CD14-positive monocyte (primary cell): ENCODE data around the gene UST. TPM values are rescaled to one million over a fixed set of nuclear protein-coding genes. Genes with fewer than 3 reads are reported as not detected.

Source experiments
- DNase-seq, 3 donors: peaks; one replicate each; pipeline ENCODE4 v3.0.0-alpha.2; 2011 to 2022
- H2AFZ ChIP-seq: 2 replicates; pipeline ENCODE4 v1.6.0; 2012; ENCODE audit warnings: mild to moderate bottlenecking, low read depth, low read length, inconsistent platforms; ENCODE audit not compliant: insufficient read depth, poor library complexity, severe bottlenecking
- H3K27ac ChIP-seq, 2 donors: 1 replicate in 1 of 2; 2 replicates in 1 of 2; pipeline ENCODE4 v1.5.1; 2012 to 2013; ENCODE audit warnings: low read length in 2 of 2, control low read depth in 1 of 2, inconsistent platforms in 1 of 2, low read depth in 1 of 2, mild to moderate bottlenecking in 1 of 2
- H3K27me3 ChIP-seq, 2 donors: one replicate each; pipeline versions ENCODE4 v1.6.0 to v1.6.1; 2011 to 2013; ENCODE audit warnings: low read length in 2 of 2; ENCODE audit not compliant: control insufficient read depth in 2 of 2, insufficient read depth in 2 of 2
- H3K36me3 ChIP-seq, 2 donors: replicated peaks in 1 of 2; 1 replicate in 1 of 2; 2 replicates in 1 of 2; pipeline versions ENCODE4 v1.5.1 to v1.6.1; 2012 to 2013; ENCODE audit warnings: low read length in 2 of 2, control low read depth in 1 of 2, inconsistent platforms in 1 of 2, mild to moderate bottlenecking in 1 of 2; ENCODE audit not compliant: insufficient read depth in 2 of 2, control insufficient read depth in 1 of 2
- H3K4me1 ChIP-seq, 2 donors: 1 replicate in 1 of 2; 2 replicates in 1 of 2; pipeline versions ENCODE4 v1.5.1 to v1.6.1; 2012 to 2013; ENCODE audit warnings: low read length in 2 of 2, control low read depth in 1 of 2, inconsistent platforms in 1 of 2, mild to moderate bottlenecking in 1 of 2, moderate library complexity in 1 of 2; ENCODE audit not compliant: insufficient read depth in 2 of 2, control insufficient read depth in 1 of 2
- H3K4me2 ChIP-seq: replicated peaks from 2 replicates; pipeline ENCODE3; 2012; ENCODE audit warnings: low read length, moderate library complexity, mild to moderate bottlenecking; ENCODE audit not compliant: poor library complexity, severe bottlenecking; ENCODE audit errors: extremely low read depth
- H3K4me3 ChIP-seq, 3 experiments: fragments of 200-600 bp in 1 of 3; sonication (generic) in 1 of 3; replicated peaks in 1 of 3; 1 replicate in 2 of 3; 2 replicates in 1 of 3; pipeline ENCODE4 v1.5.1; 2011 to 2013; ENCODE audit warnings: low read length in 3 of 3, mild to moderate bottlenecking in 3 of 3, control low read depth in 2 of 3, low read depth in 2 of 3, inconsistent platforms in 1 of 3, moderate library complexity in 1 of 3
- H3K79me2 ChIP-seq: 2 replicates; pipeline ENCODE4 v1.6.0; 2012; ENCODE audit warnings: mild to moderate bottlenecking, control low read depth, inconsistent platforms, low read length, moderate library complexity; ENCODE audit not compliant: insufficient read depth
- H3K9ac ChIP-seq: 2 replicates; pipeline ENCODE4 v1.6.0; 2017; ENCODE audit warnings: low read length, mild to moderate bottlenecking; ENCODE audit not compliant: insufficient read depth, poor library complexity, severe bottlenecking
- H3K9me3 ChIP-seq, 2 donors: replicated peaks in 1 of 2; 1 replicate in 1 of 2; 2 replicates in 1 of 2; pipeline versions ENCODE4 v1.5.1 to v1.6.1; 2012 to 2013; ENCODE audit warnings: low read length in 2 of 2, control low read depth in 1 of 2; ENCODE audit not compliant: control insufficient read depth in 1 of 2, insufficient read depth in 1 of 2
- H4K20me1 ChIP-seq: 2 replicates; pipeline ENCODE4 v1.6.0; 2012; ENCODE audit warnings: mild to moderate bottlenecking, low read length, control low read depth, moderate library complexity; ENCODE audit not compliant: insufficient read depth
- H3K27ac Mint-ChIP-seq, 7 donors: one replicate each; pipeline ENCODE4 v1.8.0; 2020; ENCODE audit warnings: mild to moderate bottlenecking in 7 of 7, mixed read lengths in 7 of 7, moderate library complexity in 6 of 7, inconsistent platforms in 2 of 7
- H3K27me3 Mint-ChIP-seq, 3 donors: one replicate each; pipeline ENCODE4 v1.8.0; 2021 to 2022; ENCODE audit warnings: low read depth in 3 of 3, mild to moderate bottlenecking in 3 of 3, mixed read lengths in 3 of 3, moderate library complexity in 3 of 3, inconsistent platforms in 1 of 3
- H3K36me3 Mint-ChIP-seq, 2 donors: one replicate each; pipeline ENCODE4 v1.8.0; 2020; ENCODE audit warnings: mixed read lengths in 2 of 2, inconsistent platforms in 1 of 2, mild to moderate bottlenecking in 1 of 2
- H3K4me1 Mint-ChIP-seq: one replicate; pipeline ENCODE4 v1.8.0; 2020; ENCODE audit warnings: mild to moderate bottlenecking, mixed read lengths
- H3K4me3 Mint-ChIP-seq, 2 donors: one replicate each; pipeline ENCODE4 v1.8.0; 2020; ENCODE audit warnings: mild to moderate bottlenecking in 2 of 2, mixed read lengths in 2 of 2, moderate library complexity in 1 of 2
- H3K9me3 Mint-ChIP-seq, 7 donors: one replicate each; pipeline ENCODE4 v1.8.0; 2020 to 2022; ENCODE audit warnings: mixed read lengths in 7 of 7, mild to moderate bottlenecking in 6 of 7, moderate library complexity in 6 of 7, inconsistent platforms in 2 of 7
- WGBS: methylation state at CpG from one replicate; pipeline ENCODE4 v1.1.5; 2013; ENCODE audit warnings: missing lambda C conversion rate; ENCODE audit not compliant: insufficient coverage; 5-methylcytosine and 5-hydroxymethylcytosine counted together
- intact Hi-C, 2 donors: fragments of 100-400 bp; cut with micrococcal nuclease; formaldehyde crosslinking; loops; one replicate each; pipeline versions ENCODE4 v1.15.0 to v1.15.1; 2023
- polyA plus RNA-seq, 3 donors: library from polyadenylated mRNA; depleted of rRNA in 1 of 3; unstranded in 2 of 3; stranded (reverse) in 1 of 3; fragments of 300-500 nt in 2 of 3; fragments of >200 nt in 1 of 3; fragmentation: Illumina TruSeq in 2 of 3; gene quantifications; 1 replicate in 2 of 3; 2 replicates in 1 of 3; pipeline ENCODE4 v1.2.3, GENCODE V29; 2012 to 2021
- TF ChIP-seq, protein P1 (sequence below): fragments of 200-600 bp; IDR thresholded peaks from one replicate; pipeline ENCODE4 v1.8.0; 2022; ENCODE audit warnings: antibody characterized with exemption, mild to moderate bottlenecking

The UST gene
- polyA plus RNA-seq, 3 donors = 0.33 to 0.53 (median 0.48) TPM

DNA sequence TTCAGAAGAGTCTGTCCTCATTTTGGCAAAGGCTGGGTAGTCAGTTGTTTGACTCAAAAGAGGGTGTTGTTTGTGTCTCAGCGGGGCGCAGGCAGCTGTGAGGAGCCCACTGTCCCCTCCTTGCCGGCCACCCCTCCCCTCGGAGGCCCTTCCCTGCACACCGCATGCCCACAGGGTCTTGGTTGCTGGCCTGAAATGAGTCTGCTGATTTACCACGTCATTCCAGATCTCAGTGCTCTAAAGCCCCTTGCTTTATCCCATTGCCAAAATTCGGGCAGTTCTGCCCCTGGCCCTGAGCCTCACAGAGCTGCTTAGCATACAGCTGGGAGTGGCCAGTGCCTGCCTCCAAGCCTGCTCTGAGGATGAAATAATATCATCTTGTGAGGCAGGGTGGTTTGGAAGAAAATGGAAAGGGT, 220.7 kb downstream of the UST start:
- Mint-ChIP-seq H3K9me3 (no peaks in the 10 kb centered on the region), H3K27me3 (peaks cover 9 to 14% (median 11%) of the 10 kb centered on the region in 3 donors), H3K27ac (no peak overlapping the region), H3K36me3 (no peaks in the 10 kb centered on the region), H3K4me3 (no peak overlapping the region), H3K4me1 (no peaks in the 10 kb centered on the region)
- Histone ChIP-seq H3K4me1 (no peaks in the 10 kb centered on the region), H3K36me3 (no peaks in the 10 kb centered on the region), H2AFZ (no peak overlapping the region), H3K27ac (no peak overlapping the region), H4K20me1 (no peaks in the 10 kb centered on the region), H3K79me2 (no peaks in the 10 kb centered on the region), H3K4me2 (no peak overlapping the region), H3K9ac (no peak overlapping the region), H3K9me3 (no peaks in the 10 kb centered on the region), H3K4me3 (no peak overlapping the region), H3K27me3 (peaks cover 0 to 10% of the 10 kb centered on the region in 2 donors)
- no peak for DNase-seq
- WGBS = 91% methylated on average over 6 of the region's 7 CpGs
- intact Hi-C loops = no loop called here
- TF ChIP-seq, protein P1, sequence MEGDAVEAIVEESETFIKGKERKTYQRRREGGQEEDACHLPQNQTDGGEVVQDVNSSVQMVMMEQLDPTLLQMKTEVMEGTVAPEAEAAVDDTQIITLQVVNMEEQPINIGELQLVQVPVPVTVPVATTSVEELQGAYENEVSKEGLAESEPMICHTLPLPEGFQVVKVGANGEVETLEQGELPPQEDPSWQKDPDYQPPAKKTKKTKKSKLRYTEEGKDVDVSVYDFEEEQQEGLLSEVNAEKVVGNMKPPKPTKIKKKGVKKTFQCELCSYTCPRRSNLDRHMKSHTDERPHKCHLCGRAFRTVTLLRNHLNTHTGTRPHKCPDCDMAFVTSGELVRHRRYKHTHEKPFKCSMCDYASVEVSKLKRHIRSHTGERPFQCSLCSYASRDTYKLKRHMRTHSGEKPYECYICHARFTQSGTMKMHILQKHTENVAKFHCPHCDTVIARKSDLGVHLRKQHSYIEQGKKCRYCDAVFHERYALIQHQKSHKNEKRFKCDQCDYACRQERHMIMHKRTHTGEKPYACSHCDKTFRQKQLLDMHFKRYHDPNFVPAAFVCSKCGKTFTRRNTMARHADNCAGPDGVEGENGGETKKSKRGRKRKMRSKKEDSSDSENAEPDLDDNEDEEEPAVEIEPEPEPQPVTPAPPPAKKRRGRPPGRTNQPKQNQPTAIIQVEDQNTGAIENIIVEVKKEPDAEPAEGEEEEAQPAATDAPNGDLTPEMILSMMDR = no peak

DNA sequence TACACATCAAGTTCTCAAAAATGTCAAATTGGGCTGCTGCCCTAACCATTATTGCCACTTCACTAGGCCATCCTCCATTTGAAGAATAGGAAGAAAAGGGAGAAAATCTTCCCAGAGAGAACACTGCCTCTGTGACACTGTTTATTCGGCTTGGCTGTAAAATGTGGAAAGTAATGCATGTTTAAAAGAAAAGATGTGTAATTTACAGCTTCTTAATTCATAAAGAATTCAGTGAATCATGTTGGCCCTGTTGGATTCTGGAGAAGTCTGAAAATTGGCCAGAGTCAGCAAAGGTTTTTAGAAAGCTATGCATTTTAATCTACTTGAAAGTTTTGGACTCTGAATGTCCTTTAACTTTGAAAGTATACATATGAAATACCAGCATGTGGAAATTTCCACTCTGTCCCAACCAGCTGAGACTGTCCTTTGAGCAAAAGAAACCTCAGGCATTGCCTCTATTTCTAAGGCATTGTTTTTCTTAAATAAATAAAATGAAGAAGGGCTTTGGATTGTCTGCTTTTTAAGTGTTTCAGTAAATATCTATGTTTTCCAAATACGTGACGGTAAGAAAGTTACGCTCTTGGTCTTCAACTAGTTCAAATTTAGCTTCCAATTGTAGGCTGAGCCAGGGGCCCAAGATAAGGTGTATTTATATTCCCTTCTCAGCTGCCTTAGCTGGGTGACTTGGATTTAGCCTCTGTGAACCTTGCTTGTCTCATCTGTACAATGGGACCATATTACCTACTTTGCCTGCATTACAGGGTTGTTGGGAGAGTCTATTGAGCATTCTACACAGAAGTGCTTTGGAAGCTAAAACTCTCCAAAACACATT, 222.2 kb downstream of the UST start:
- Mint-ChIP-seq H3K4me1 (peaks cover 1% of the 10 kb centered on the region), H3K27ac (no peak overlapping the region), H3K9me3 (no peaks in the 10 kb centered on the region), H3K36me3 (no peaks in the 10 kb centered on the region), H3K4me3 (no peak overlapping the region), H3K27me3 (peaks cover 14 to 16% (median 15%) of the 10 kb centered on the region in 3 donors)
- no peaks in the 10 kb centered on the region for H3K9me3 ChIP-seq
- no peak overlapping the region for H3K9ac ChIP-seq
- no peak overlapping the region for H3K27ac ChIP-seq
- no peaks in the 10 kb centered on the region for H3K79me2 ChIP-seq
- no peaks in the 10 kb centered on the region for H3K36me3 ChIP-seq
- TF ChIP-seq, protein P1 = no peak
- no peak for DNase-seq
- H2AFZ ChIP-seq = no peak overlapping the region
- no peaks in the 10 kb centered on the region for H4K20me1 ChIP-seq
- intact Hi-C loops = no loop called here
- H3K4me3 ChIP-seq = no peak overlapping the region
- no peaks in the 10 kb centered on the region for H3K4me1 ChIP-seq
- H3K4me2 ChIP-seq = no peak overlapping the region
- peaks cover 0 to 12% of the 10 kb centered on the region in 2 donors for H3K27me3 ChIP-seq
- WGBS = 100% methylated on average over 3 of the region's 4 CpGs
